Endometrial microvascular endothelial cells (primary cell): Measurements from ENCODE around the gene MAGI2. TPM values are rescaled to one million over a fixed set of nuclear protein-coding genes. Genes with fewer than 3 reads are reported as not detected.

Experiments
- in situ Hi-C: cut with HindIII; loops from 2 replicates; pipeline ENCODE4 v1.10.0; 2017; ENCODE audit warnings: low sequenced_read_pairs, low pct_unique_long_range_greater_than_20kb; ENCODE audit errors: inconsistent ontology term
- total RNA-seq: library from RNA; depleted of rRNA; stranded (reverse); fragments of >200 nt; gene quantifications from one replicate; pipeline ENCODE4 v1.2.3, GENCODE V29; 2015; ENCODE audit errors: inconsistent ontology term

Gene MAGI2
- total RNA-seq, 1 donor from 2014 or later = 0.46 TPM

DNA sequence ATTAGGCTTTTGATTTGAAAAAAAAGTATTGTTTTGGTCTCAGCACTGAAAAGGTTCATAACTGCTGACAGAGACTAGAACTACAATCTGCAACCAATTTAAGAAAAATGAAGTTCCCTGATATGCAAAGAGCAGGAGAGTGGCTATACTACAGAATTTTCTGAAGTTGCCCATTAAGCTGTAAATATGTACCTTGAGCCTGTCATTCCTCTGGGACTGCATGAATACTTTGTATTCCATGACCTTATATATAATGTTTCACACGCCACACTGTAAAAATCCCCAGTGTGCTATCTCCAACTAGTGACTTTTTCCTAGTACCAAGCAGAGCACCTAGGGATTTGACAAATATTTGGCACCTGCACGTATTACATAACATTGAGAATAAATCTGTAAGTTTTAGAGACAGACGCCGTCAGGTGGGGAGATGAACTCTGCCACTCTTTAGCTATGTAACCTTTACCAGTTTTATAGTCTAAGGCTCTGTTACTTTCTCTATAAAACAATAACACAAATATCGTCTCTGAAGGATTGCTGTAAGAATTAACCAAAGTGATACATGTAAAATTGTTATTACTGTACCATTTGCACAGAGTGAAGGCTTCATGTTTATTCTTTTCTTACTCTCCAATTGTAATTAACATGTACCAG is 235.4 kb downstream of the MAGI2 start:
- in situ Hi-C loops = no loop called here

DNA sequence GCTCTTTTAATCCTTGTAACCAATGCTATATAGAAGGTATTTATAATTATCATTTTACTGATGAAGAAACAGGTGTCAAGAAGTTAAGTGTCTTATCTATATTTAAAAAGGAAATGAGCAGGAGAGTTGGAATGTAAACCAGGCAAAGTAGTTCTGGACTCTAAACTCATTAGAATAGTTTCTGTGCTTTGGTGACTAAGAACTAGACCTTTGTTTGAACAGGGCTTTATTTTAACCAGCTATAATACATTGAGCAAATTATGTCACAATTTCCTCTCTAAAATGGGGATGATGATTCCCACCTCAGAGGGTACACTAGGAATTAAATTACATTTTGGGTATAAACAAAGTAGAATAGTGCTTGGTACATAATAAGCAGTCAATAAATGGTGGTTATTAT is 236.0 kb downstream of the MAGI2 start:
- in situ Hi-C loops = no loop called here

DNA sequence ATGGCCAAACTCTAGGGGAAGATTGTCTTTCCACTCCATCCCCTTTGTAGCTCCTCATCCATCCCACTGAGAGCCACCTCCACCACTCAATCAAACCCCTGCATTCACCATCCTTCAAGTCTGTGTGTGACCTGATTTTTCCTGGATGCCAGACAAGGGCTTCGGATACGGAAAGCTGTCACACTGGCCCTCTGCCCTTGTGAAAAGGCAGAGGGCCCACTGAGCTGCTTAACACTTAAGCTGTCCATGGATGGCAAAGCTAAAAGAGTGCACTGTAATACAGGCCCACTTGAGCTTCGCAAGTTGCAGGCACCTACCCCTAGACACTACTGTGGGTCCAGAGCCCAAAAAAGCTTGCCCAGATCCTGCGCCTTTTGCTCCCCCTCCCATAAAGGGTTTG is 237.2 kb downstream of the MAGI2 start:
- in situ Hi-C loops = no loop called here

DNA sequence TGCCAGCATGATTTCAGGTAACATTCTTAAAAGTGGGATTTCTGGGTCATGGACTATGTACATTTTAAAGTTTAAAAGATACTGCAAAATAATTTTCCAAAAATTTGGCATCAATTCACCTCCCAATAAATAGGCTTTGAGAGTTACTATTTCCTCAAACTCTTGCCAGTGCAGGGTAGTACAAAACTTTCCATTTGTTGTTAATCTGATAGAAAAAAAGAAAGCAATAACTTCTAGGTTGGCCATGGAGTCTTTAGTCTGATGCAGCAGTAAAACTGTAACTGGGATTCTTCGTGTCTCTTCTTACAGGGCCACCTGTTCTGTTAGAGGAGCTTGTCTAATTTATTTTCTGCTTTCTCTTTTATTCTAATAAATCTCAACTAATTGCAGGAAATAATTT is 241.1 kb downstream of the MAGI2 start:
- in situ Hi-C loops = no loop called here

DNA sequence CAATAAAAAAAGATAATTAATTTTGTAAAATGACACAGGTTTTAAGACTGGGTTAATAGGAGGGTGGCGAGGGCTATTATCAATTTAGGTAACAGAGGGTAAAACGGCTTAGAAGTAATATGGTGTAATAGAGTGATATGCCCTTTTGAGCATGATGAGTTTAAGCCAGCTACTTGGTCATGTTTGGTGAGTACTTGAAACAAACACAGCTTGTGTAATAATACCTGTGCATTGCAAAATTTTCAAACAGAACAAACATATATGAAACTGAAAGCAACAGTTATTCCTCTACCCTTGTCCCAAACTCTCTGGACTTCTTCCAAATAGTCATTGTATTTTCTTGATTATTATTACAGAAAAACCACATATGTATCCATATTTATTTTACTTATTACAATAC is 241.7 kb downstream of the MAGI2 start:
- in situ Hi-C loops = no loop called here

DNA sequence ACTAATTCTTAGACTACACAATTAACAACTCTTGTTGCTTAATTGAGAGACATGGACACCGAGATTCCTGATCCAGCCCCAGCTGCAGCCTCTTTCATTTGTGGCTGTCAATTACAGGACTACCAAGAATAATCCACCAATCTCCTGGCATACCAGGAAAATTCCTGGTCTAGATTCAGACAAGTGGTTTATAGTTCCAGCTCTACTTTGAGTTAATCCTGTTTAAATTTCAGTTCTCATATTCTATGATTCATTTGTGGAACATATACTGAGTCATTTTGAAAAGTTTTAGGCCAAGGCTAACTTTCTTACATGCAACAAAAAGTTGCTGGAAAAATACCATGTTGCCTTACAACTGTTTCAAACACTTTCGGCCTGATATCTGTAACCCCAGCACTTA is 253.5 kb downstream of the MAGI2 start:
- in situ Hi-C loops = no loop called here

DNA sequence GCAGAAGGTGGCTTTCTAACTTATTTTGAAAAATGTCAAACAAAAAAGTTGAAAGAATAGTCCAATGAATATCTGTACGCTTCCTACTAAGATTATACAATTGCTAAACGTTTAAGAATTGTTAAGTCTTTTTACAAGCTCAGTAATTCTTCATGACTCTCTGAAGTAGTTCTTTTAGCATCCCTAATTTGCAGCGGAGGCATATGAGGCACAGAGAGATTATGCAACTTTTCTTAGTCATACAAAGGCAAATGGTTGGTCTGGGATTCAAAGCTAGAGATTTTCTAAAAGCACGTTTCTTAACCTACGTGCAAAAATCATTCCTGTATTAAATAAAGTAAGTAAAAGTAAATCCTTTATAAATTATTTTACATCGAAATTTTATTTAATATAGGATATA is 254.2 kb downstream of the MAGI2 start:
- in situ Hi-C loops = no loop called here

DNA sequence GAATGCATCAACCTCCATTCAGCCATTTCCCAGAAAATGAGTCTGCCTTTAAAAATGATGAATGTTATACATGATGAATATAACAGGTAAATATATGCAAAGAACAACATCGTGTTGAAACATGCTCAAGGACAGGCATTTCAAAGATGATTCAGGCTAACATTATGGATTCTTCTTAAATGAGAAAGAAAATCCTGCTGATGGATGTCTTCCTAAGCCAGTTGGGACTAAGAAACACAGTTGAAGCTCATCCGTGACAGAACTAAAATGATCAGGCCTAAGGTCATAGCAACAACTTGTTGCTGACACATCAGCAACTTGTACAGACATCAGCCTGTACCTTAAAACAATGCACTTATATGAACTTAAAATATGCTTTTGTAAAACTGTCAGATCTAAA is 267.9 kb downstream of the MAGI2 start:
- in situ Hi-C loops = no loop called here

DNA sequence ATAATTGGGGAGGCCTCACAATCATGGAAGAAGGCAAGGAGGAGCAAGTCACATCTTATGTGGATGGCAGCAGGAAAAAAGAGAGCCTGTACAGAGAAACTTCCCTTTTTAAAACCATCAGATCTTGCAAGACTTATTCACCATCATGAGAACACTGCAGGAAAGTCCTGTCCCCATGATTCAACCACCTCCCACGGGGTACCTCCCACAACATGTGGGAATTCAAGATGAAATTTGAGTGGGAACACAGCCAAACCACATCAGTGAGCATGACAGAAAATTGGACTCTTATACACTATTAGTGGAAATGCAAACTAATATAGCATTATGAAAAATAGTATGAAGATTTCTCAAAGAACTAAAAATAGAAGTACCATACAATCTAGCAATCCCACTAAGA is 271.2 kb downstream of the MAGI2 start:
- in situ Hi-C loops = no loop called here

DNA sequence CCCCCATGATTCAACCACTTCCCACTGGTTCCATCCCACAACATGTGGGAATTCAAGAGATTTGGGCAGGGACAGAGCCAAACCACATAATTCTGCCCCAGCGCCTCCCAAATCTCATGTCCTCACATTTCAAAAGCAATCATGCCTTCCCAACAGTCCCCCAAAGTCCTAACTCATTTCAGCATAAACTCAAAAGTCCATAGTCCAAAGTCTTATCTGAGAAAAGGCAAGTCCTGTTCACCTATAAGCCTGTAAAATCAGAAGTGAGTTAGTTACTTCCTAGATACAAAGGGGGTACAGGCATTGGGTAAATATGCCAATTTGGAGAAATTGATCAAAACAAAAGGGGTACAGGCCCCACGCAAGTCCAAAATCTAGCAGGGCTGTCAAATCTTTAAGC is 272.9 kb downstream of the MAGI2 start:
- in situ Hi-C loops = no loop called here

DNA sequence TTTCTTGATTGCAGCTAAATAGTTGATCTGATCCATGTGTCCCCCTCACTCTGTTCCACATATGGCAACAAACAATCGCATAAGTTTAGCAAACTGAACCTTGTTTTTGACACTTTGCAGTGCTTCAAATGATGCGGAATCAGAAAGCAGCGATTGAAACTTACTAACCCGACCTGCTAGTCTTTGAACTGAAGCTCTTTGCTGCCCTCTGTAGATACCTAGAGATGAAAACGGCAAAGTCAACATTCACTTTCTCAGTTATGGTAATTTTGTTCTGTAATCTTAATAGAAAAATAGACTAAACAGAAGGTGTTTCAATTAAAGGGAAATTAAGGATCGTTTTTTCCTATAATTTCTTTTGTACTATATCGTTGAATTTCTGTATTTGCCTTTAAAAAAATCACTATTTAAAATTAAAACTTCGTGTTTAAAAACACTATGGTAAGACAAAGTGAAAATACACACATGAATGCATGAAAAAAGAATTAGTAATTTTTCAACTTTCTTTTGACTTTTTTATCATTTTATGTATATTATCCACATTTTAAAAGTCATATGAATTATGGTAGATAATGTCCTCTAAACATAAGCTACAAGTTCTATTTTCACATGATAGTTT is 276.5 kb downstream of the MAGI2 start:
- in situ Hi-C loops = no loop called here

DNA sequence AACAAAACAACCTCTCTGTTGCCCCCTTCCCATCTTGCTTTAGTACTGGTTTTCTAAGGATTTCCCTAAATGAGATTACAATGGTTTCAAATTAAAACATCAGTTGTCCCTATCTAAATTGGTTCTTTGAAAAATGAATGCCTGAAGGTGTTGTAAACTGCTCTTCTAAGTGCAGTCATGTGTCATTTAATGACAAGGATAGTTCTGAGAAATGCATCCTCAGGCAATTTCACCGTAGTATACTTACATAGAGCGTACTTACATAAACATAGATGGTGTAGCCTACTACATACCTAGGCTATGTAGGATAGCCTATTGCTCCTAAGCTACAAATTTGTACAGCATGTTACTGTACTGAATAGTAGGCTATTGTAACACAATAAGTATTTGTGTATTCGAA is 278.1 kb downstream of the MAGI2 start:
- in situ Hi-C loops = no loop called here

DNA sequence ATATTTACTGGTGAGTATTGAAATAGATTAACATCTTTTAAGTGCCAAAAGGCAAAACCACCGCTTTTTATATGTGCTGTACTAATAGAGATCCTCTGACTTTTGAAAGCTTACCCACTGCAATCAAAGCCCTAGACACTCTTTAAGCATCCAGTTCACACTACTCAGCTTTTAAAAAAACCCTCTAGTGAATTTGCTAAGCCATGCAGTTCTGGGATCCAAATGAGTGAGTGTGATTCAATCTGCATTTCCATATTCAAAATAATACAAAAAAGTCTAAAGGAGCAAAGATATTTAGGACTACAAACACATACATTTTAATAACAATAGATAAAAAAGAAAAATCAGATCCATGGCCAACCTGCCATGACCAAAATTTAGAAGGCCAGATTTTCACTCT is 288.2 kb downstream of the MAGI2 start:
- in situ Hi-C loops = no loop called here

DNA sequence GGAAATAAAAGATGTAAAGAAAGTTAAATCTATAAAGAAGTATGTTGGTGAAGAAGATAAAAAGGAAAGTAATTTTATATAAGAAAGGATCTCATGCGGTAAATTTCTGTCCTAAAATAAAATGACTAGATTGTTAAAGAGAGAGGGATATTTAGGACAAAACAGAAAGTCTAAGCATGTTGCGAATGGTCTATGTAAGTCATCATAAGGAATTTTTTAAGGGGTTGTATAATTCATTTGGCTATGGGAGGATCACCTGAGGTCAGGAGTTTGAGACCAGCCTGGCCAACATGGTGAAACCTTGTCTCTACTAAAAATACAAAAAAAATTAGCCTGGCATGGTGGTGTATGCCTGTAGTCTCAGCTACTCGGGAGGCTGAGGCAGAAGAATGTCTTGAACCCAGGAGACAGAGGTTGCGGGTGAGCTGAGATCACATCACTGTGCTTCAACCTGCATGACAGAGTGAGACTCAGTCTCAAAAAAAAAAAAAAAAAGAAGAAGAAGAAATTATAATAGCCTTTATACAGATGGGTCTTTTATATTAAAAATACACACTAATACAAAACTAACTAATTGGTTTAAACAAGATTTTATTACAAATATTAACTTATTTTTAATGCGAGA is 294.3 kb downstream of the MAGI2 start:
- in situ Hi-C loops = no loop called here

DNA sequence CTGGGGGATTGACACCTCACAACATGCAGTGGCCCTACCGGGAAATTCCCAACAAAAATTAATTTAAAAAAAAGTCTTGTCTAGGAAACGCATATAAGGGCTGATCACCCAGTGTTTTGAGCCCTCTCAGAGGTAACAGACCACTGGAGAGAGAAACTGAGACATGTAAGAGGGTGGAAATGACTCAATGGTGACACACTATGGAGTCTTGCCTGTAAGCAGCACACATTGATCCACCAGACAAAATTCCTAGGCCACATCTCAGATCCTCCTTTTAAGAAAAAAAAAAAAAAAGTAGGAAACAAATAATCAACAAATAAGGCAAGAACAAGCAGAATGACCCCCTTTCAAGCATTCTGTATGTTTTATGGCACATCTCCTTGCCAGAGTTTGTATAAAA is 296.2 kb downstream of the MAGI2 start:
- in situ Hi-C loops = no loop called here

DNA sequence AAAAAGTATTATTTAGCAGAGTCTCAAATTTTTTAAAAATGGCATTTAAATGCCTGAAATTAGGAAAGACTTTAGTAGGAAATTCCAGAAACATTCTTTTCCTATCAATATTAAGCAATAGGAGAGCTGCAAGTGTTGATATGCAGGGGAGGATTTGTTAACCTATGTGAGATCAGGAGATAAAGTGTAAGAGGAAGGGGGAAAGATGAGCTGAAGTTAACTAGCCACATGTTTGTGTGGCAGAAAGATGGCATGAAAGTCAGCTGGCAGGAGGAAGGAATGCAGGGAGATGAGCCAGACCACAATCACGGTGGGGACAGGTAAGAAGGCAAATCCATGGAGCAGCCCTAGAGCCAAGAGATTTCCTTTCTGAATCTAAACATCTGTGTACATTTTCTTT is 303.6 kb downstream of the MAGI2 start:
- in situ Hi-C loops = no loop called here

DNA sequence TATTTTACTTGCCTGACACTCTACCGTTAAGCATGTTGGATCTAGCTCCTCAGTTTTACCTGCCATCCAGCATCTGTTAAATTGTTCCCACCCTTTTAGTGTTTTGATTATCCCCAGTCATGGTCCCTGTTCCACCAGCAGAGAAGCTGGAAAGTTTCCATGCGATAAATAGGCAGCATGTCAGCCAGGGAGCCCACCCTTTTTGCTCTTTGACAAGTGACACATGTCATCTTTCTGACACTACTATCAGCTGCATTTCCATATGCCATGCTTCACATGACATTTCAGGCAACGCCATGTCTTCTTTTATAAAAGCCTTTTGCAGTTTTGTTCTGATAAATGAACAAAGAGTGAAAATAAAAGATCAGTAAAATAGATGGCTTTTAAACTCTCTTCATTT is 310.8 kb downstream of the MAGI2 start:
- in situ Hi-C loops = no loop called here

DNA sequence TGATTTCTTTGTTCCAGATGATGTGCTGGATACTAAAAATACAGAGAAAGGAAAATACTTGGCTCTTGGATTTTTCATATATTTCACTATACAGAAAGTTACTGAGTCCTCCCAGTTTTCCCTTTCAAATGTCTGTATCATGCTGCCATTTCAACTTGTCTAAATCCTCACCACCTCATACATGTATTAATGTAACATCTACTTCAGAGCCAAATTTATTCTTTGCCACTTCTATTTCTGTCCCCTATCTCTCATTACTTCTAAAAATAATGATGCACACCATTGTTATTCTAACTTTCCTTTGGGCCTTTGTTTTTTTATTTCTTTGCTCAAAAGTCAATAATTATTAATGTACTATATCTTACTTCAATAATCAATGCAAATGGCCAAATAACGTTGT is 312.2 kb downstream of the MAGI2 start:
- in situ Hi-C loops = no loop called here

DNA sequence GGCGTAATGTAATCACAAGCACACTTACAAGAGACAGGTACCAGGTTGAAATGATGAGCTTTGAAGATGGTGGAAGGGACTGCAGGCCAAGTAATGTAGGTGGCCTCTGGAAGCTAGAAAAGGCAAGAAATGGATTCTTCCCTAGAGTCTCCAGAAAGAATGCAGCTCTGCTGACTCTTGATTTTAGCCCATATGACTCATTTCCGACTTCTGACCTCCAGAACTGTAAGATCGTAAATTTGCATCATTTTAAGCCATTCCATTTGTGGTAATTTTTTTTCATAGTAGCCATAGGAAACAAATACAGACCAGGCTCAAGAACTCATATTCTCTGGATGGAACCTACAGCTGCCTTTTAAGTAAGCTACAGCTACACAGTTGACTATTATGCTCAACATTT is 315.5 kb downstream of the MAGI2 start:
- in situ Hi-C loops = no loop called here

DNA sequence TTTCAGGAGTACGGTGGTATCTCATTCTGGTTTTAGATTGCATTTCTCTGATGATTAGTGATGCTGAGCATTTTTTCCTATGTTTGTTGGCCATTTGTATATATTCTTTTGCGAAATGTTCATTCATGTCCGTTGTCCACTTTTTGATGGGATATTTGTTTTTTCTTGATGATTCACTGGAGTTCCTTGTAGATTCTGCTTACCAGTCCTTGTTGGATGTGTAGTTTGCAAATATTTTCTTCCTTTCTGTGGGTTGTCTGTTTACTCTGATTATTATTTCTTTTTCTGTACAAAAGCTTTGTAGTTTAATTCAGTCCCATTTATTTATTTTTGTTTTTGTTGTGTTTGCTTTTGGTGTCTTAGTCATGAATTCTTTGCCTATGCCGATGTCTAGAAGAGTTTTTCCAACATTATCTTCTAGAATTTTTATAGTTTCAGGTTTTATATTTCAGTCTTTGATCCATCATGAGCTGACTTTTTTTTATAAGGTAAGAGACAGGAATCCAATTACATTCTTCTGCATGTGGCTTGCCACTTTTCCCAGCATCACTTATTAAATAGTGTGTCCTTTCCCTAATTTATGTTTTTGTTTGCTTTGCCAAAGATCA is 320.5 kb downstream of the MAGI2 start:
- in situ Hi-C loops = no loop called here
